GM23248 (cell line): Measurements from ENCODE around the gene SYTL3. TPM values are rescaled to one million over a fixed set of nuclear protein-coding genes. Genes with fewer than 3 reads are reported as not detected.
"Not testable (repeated sequence)": the region's sequence is repeated elsewhere in the genome, so short reads cannot be mapped to it uniquely, and the experiment has no call there.

Source experiments
- DNase-seq: peaks from one replicate; pipeline ENCODE4 v3.0.0-alpha.2; 2015
- H2AFZ ChIP-seq: fragments of 200-600 bp; sonication (generic); 2 replicates; pipeline ENCODE4 v1.6.1; 2016; ENCODE audit warnings: antibody characterized with exemption
- H3F3A ChIP-seq: fragments of 200-600 bp; sonication (generic); 2 replicates; pipeline ENCODE4 v1.6.1; 2016; ENCODE audit warnings: mild to moderate bottlenecking, antibody characterized with exemption, mixed run types; ENCODE audit not compliant: insufficient read depth
- H3K27ac ChIP-seq: fragments of 200-600 bp; sonication (generic); 2 replicates; pipeline ENCODE4 v1.5.1; 2016; ENCODE audit warnings: mild to moderate bottlenecking
- H3K27me3 ChIP-seq: fragments of 200-600 bp; sonication (generic); replicated peaks from 2 replicates; pipeline ENCODE4 v1.6.1; 2016; ENCODE audit warnings: mild to moderate bottlenecking; ENCODE audit not compliant: insufficient read depth
- H3K36me3 ChIP-seq: fragments of 200-600 bp; sonication (generic); 2 replicates; pipeline ENCODE4 v1.6.1; 2016; ENCODE audit warnings: low read depth, mild to moderate bottlenecking
- H3K4me1 ChIP-seq: fragments of 200-600 bp; sonication (generic); 2 replicates; pipeline ENCODE4 v1.6.1; 2016; ENCODE audit warnings: mild to moderate bottlenecking; ENCODE audit not compliant: insufficient read depth
- H3K4me2 ChIP-seq: fragments of 200-600 bp; sonication (generic); one replicate; pipeline ENCODE4 v1.6.1; 2016; ENCODE audit warnings: mild to moderate bottlenecking; ENCODE audit not compliant: unreplicated experiment
- H3K4me3 ChIP-seq: fragments of 200-600 bp; sonication (generic); 2 replicates; pipeline ENCODE4 v1.5.1; 2016; ENCODE audit warnings: mild to moderate bottlenecking
- H3K79me2 ChIP-seq: fragments of 200-600 bp; sonication (generic); 2 replicates; pipeline ENCODE4 v1.6.1; 2016; ENCODE audit warnings: mild to moderate bottlenecking; ENCODE audit not compliant: insufficient read depth
- H3K9ac ChIP-seq: fragments of 200-600 bp; sonication (generic); 2 replicates; pipeline ENCODE4 v1.6.1; 2016; ENCODE audit warnings: mild to moderate bottlenecking
- H3K9me2 ChIP-seq: fragments of 200-600 bp; sonication (generic); 2 replicates; pipeline ENCODE4 v1.6.1; 2016; ENCODE audit warnings: mixed run types, mild to moderate bottlenecking, moderate library complexity; ENCODE audit not compliant: insufficient read depth
- H3K9me3 ChIP-seq: fragments of 200-600 bp; sonication (generic); one replicate; pipeline ENCODE4 v1.6.1; 2017; ENCODE audit warnings: low read depth
- H4K20me1 ChIP-seq: fragments of 200-600 bp; sonication (generic); 2 replicates; pipeline ENCODE4 v1.6.0; 2016; ENCODE audit not compliant: insufficient read depth
- EZH2 ChIP-seq: fragments of 200-600 bp; sonication (generic); IDR thresholded peaks from 2 replicates; pipeline ENCODE4 v1.6.1; 2018; ENCODE audit warnings: antibody characterized with exemption, mild to moderate bottlenecking; ENCODE audit not compliant: insufficient read depth, poor library complexity, severe bottlenecking
- EZH2phosphoT487 ChIP-seq: fragments of 200-600 bp; sonication (generic); IDR thresholded peaks from 2 replicates; pipeline ENCODE4 v1.6.1; 2018; ENCODE audit warnings: antibody characterized with exemption, moderate library complexity, mild to moderate bottlenecking, low read depth; ENCODE audit not compliant: insufficient read depth
- WGBS, 2 experiments: methylation state at CpG; one replicate each; pipeline ENCODE4 v1.1.6; 2015 to 2017; ENCODE audit warnings: low lambda C conversion rate in 2 of 2, low coverage in 1 of 2; ENCODE audit errors: missing lambda C conversion rate in 2 of 2; 5-methylcytosine and 5-hydroxymethylcytosine counted together
- in situ Hi-C: fragments of 300-500 bp; cut with MboI; formaldehyde crosslinking; loops from 2 replicates; pipeline ENCODE4 v1.15.0; 2020
- polyA plus RNA-seq: library from polyadenylated mRNA; unstranded; fragments of >200 nt; fragmentation: Nextera tagmentation; extraction: Ambion mirVana; gene quantifications from 2 replicates; pipeline ENCODE4 v1.2.1, GENCODE V29; 2016
- total RNA-seq: library from RNA; depleted of rRNA; stranded (reverse); fragments of >200 nt; shearing (Covaris generic); gene quantifications from 2 replicates; pipeline ENCODE4 v1.2.3, GENCODE V29; 2014

Gene SYTL3
- total and polyA plus RNA-seq, 2 experiments from 2014 or later = 2.1 to 2.3 TPM

GRCh38 chr6:158787395-158787794 is 137.5 kb downstream of the SYTL3 start:
- Histone ChIP-seq H4K20me1 (no peaks in the 10 kb centered on the region), H3K9me2 (no peaks in the 10 kb centered on the region), H3K9me3 (no peaks in the 10 kb centered on the region), H2AFZ (no peak overlapping the region), H3K4me1 (0 out of 2 replicates have a peak, but pooled peaks cover 3% of the 10 kb centered on the region), H3K9ac (no peak overlapping the region), H3K79me2 (peaks cover 37% of the 10 kb centered on the region), H3K4me2 (no peak overlapping the region), H3K27me3 (no peaks in the 10 kb centered on the region), H3K4me3 (no peak overlapping the region), H3K27ac (no peak overlapping the region), H3K36me3 (peaks cover 23% of the 10 kb centered on the region), H3F3A (no peaks in the 10 kb centered on the region)
- WGBS, 2 experiments = 90 to 92% methylated on average over 6 of the region's 6 CpGs
- no peak for TF ChIP-seq EZH2
- TF ChIP-seq EZH2phosphoT487 = no peak
- no peak for DNase-seq
- in situ Hi-C loops = no loop called here

- Histone ChIP-seq H3K36me3 (peaks cover 15% of the 10 kb centered on the region; the same call in 1 of the 2 replicates), H3K79me2 (peaks cover 55% of the 10 kb centered on the region)
These were observed 139.5 kb downstream of the SYTL3 start for GRCh38 chr6:158789115-158789917.

GRCh38 chr6:158791274-158791855 is 141.5 kb downstream of the SYTL3 start:
- peaks cover 76% of the 10 kb centered on the region for H3K79me2 ChIP-seq
- no peak for DNase-seq
- H3K4me3 ChIP-seq = no peak overlapping the region
- no peaks in the 10 kb centered on the region for H3K9me2 ChIP-seq
- WGBS, 2 experiments = 80 to 84% methylated on average over 7 of the region's 7 CpGs
- H4K20me1 ChIP-seq = 0 out of 2 replicates have a peak, but pooled peaks cover 4% of the 10 kb centered on the region
- TF ChIP-seq EZH2phosphoT487 (no peak), EZH2 (no peak)
- no peak overlapping the region for H3K27ac ChIP-seq
- H3K4me1 ChIP-seq = no peaks in the 10 kb centered on the region
- H3K4me2 ChIP-seq = no peak overlapping the region
- no peaks in the 10 kb centered on the region for H3K9me3 ChIP-seq
- no peaks in the 10 kb centered on the region for H3K27me3 ChIP-seq
- no peaks in the 10 kb centered on the region for H3F3A ChIP-seq
- in situ Hi-C loops = no loop called here
- H2AFZ ChIP-seq = no peak overlapping the region
- peaks cover 15% of the 10 kb centered on the region; the same call in 1 of the 2 replicates for H3K36me3 ChIP-seq
- H3K9ac ChIP-seq = no peak overlapping the region

More at GRCh38 chr6:158789115-158789917, 139.5 kb downstream of the SYTL3 start:
- H3K9me2 ChIP-seq = no peaks in the 10 kb centered on the region
- no peak overlapping the region for H3K27ac ChIP-seq
- no peak overlapping the region for H3K4me2 ChIP-seq
- H4K20me1 ChIP-seq = 0 out of 2 replicates have a peak, but pooled peaks cover 4% of the 10 kb centered on the region
- no peaks in the 10 kb centered on the region for H3F3A ChIP-seq
- H3K9ac ChIP-seq = no peak overlapping the region
- DNase-seq = no peak
- H3K27me3 ChIP-seq = no peaks in the 10 kb centered on the region
- no peaks in the 10 kb centered on the region for H3K9me3 ChIP-seq
- WGBS, 2 experiments = 93 to 94% methylated on average over 11 of the region's 11 CpGs
- in situ Hi-C loops = no loop called here
- H3K4me1 ChIP-seq = 0 out of 2 replicates have a peak, but pooled peaks cover 3% of the 10 kb centered on the region
- no peak overlapping the region for H3K4me3 ChIP-seq
- no peak overlapping the region for H2AFZ ChIP-seq
- TF ChIP-seq EZH2 (no peak), EZH2phosphoT487 (no peak)

- H3K9me2 ChIP-seq, H3K4me2 ChIP-seq, H3K4me1 ChIP-seq, H3K9ac ChIP-seq, DNase-seq, H3K4me3 ChIP-seq, H3K27ac ChIP-seq, H3F3A ChIP-seq, in situ Hi-C loops, H4K20me1 ChIP-seq, H3K36me3 ChIP-seq, H2AFZ ChIP-seq, H3K27me3 ChIP-seq, H3K9me3 ChIP-seq: not testable (repeated sequence)
- 93% methylated on average over 8 to 10 of the region's 10 CpGs for WGBS, 2 experiments
- peaks cover 87% of the 10 kb centered on the region for H3K79me2 ChIP-seq
These were observed 142.7 kb downstream of the SYTL3 start for GRCh38 chr6:158792505-158792904.
